Adrenal gland (tissue), 5 donors: ENCODE results near the gene CENPM.

Experiments used
- POLR2A ChIP-seq, 2 donors: fragments of 450-650 bp; IDR thresholded peaks; one replicate each; pipeline ENCODE4 v1.6.1; 2017; ENCODE audit warnings: antibody characterized with exemption in 2 of 2, mild to moderate bottlenecking in 2 of 2, moderate library complexity in 1 of 2
- TF ChIP-seq, protein P1 (sequence below), 6 experiments: fragments of 450-650 bp in 4 of 6; fragments of 200-600 bp in 2 of 6; sonication (generic) in 1 of 6; IDR thresholded peaks; 1 replicate in 5 of 6; 2 replicates in 1 of 6; pipeline versions ENCODE4 v1.5.1 to v1.8.0; 2016 to 2021; ENCODE audit warnings: antibody characterized with exemption in 6 of 6, mild to moderate bottlenecking in 2 of 6, moderate library complexity in 1 of 6
- donor health status: DM: no; HTN: no; CAD: no.

DNA sequence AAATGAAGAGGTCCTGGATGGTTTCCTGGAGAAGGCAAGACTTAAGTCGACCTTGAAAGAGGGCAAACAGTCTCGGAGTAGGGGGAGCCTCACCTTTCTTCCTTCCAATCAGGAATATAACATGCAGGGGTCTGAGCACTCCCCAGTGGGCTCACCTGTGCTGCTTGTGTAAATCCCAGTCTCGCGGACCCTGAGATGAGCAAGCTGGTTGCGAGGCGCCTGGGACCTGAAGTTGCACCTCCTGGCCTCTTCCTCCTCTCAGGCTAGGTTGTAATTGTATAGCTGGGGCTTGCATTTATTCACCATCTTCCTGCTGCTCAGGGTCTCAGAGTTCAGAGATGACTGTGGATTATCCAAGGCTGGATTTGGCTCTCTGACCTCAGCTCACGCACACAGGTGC lies 44.2 kb upstream of the CENPM start:
- no peak for TF ChIP-seq POLR2A (IDR thresholded peaks at IDR 0.05)
- TF ChIP-seq, protein P1, sequence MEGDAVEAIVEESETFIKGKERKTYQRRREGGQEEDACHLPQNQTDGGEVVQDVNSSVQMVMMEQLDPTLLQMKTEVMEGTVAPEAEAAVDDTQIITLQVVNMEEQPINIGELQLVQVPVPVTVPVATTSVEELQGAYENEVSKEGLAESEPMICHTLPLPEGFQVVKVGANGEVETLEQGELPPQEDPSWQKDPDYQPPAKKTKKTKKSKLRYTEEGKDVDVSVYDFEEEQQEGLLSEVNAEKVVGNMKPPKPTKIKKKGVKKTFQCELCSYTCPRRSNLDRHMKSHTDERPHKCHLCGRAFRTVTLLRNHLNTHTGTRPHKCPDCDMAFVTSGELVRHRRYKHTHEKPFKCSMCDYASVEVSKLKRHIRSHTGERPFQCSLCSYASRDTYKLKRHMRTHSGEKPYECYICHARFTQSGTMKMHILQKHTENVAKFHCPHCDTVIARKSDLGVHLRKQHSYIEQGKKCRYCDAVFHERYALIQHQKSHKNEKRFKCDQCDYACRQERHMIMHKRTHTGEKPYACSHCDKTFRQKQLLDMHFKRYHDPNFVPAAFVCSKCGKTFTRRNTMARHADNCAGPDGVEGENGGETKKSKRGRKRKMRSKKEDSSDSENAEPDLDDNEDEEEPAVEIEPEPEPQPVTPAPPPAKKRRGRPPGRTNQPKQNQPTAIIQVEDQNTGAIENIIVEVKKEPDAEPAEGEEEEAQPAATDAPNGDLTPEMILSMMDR (IDR thresholded peaks at IDR 0.05), result no peak
